Stimulated activated CD8-positive, alpha-beta memory T cell treated with anti-CD3 and anti-CD28 coated beads, Interleukin-7, amount 100 ng/mL, for 24 hours (primary cell): ENCODE results near the gene CX3CR1.
"Not testable (repeated sequence)": the region's sequence is repeated elsewhere in the genome, so short reads cannot be mapped to it uniquely, and the experiment has no call there.

Source experiments
- DNase-seq: peaks from one replicate; pipeline ENCODE4 v3.0.0-alpha.2; 2020; ENCODE audit warnings: low read depth

CX3CR1 gene

GRCh38 chr3:39264053-39264452, 15.8 kb downstream of the CX3CR1 start:
- no peak for DNase-seq

GRCh38 chr3:39263576-39263975, 16.3 kb downstream of the CX3CR1 start:
- DNase-seq: no peak

GRCh38 chr3:39262846-39263245, 17.0 kb downstream of the CX3CR1 start:
- no peak for DNase-seq

GRCh38 chr3:39261726-39262125, 18.1 kb downstream of the CX3CR1 start:
- DNase-seq: no peak

- no peak for DNase-seq
Measured at GRCh38 chr3:39260957-39261356, 18.9 kb downstream of the CX3CR1 start.

- DNase-seq: no peak
Measured at GRCh38 chr3:39260318-39260717, 19.5 kb downstream of the CX3CR1 start.

GRCh38 chr3:39255503-39256325, 24.1 kb downstream of the CX3CR1 start:
- no peak for DNase-seq

GRCh38 chr3:39254806-39255449, 24.9 kb downstream of the CX3CR1 start:
- no peak for DNase-seq

GRCh38 chr3:39251576-39251975, 28.3 kb downstream of the CX3CR1 start:
- DNase-seq: no peak

GRCh38 chr3:39250116-39250747, 29.6 kb downstream of the CX3CR1 start:
- no peak for DNase-seq

- no peak for DNase-seq
Measured at GRCh38 chr3:39249453-39250115, 30.3 kb downstream of the CX3CR1 start.

- DNase-seq: no peak
Measured at GRCh38 chr3:39241561-39241960, 38.3 kb downstream of the CX3CR1 start.

GRCh38 chr3:39237027-39237426, 42.8 kb downstream of the CX3CR1 start:
- no peak for DNase-seq

GRCh38 chr3:39234651-39235050, 45.2 kb downstream of the CX3CR1 start:
- DNase-seq: no peak

GRCh38 chr3:39232859-39233258, 47.0 kb downstream of the CX3CR1 start:
- no peak for DNase-seq

- no peak for DNase-seq
Measured at GRCh38 chr3:39230453-39230852, 49.4 kb downstream of the CX3CR1 start.

GRCh38 chr3:39228496-39228895, 51.3 kb downstream of the CX3CR1 start:
- no peak for DNase-seq

GRCh38 chr3:39227596-39227995, 52.2 kb downstream of the CX3CR1 start:
- DNase-seq: not testable (repeated sequence)

- DNase-seq: no peak
Measured at GRCh38 chr3:39226106-39226741, 53.6 kb downstream of the CX3CR1 start.

- no peak for DNase-seq
Measured at GRCh38 chr3:39224288-39224687, 55.5 kb downstream of the CX3CR1 start.

GRCh38 chr3:39222939-39223338, 56.9 kb downstream of the CX3CR1 start:
- no peak for DNase-seq

- no peak for DNase-seq
Measured at GRCh38 chr3:39222462-39222861, 57.4 kb downstream of the CX3CR1 start.
